ENCODE results near the gene ARID1B. TPM values are rescaled to one million over a fixed set of nuclear protein-coding genes. Genes with fewer than 3 reads are reported as not detected.

Gene ARID1B
- total RNA-seq, 1 donor, result 55.0 TPM

DNA sequence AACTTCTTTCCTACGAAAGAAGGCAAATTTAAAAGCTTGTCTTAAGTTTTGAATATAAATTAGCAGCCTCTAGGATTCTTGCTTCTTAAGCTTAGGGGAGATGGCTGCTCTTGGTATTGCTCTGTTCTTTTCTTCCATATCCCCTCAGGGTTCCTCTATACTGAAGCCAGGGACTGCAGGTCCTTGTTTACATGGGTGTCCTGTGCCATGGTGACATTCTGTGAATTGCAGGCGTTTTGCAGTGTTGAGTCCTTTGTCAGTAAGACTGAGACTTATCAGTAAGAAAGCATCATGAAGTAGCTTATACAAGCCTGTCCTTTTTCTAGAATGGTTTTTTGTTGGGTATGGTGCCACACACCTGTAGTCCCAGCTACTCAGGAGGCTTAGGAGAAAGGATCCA is 147.8 kb downstream of the ARID1B start:
- peaks cover 72% of the 10 kb centered on the region for H3K79me2 ChIP-seq (ENCODE audit: insufficient read depth, low read length)
- H4K20me1 ChIP-seq (ENCODE audit: insufficient read depth, low read length), result peaks cover 31% of the 10 kb centered on the region
- TF ChIP-seq, protein P1, sequence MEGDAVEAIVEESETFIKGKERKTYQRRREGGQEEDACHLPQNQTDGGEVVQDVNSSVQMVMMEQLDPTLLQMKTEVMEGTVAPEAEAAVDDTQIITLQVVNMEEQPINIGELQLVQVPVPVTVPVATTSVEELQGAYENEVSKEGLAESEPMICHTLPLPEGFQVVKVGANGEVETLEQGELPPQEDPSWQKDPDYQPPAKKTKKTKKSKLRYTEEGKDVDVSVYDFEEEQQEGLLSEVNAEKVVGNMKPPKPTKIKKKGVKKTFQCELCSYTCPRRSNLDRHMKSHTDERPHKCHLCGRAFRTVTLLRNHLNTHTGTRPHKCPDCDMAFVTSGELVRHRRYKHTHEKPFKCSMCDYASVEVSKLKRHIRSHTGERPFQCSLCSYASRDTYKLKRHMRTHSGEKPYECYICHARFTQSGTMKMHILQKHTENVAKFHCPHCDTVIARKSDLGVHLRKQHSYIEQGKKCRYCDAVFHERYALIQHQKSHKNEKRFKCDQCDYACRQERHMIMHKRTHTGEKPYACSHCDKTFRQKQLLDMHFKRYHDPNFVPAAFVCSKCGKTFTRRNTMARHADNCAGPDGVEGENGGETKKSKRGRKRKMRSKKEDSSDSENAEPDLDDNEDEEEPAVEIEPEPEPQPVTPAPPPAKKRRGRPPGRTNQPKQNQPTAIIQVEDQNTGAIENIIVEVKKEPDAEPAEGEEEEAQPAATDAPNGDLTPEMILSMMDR (IDR thresholded peaks at IDR 0.05; ENCODE audit: extremely low read depth, low read depth, low read length), result no peak
- no peaks in the 10 kb centered on the region for H3K36me3 ChIP-seq (ENCODE audit: insufficient read depth, low read length)
- H3K9me3 ChIP-seq (ENCODE audit: low read depth, low read length), result no peaks in the 10 kb centered on the region
- peaks cover 5% of the 10 kb centered on the region for H3K4me1 ChIP-seq (ENCODE audit: insufficient read depth, low read length)
- H3K4me3 ChIP-seq (ENCODE audit: insufficient read depth, low read length), result no peak overlapping the region
- H3K27me3 ChIP-seq (ENCODE audit: insufficient read depth, low read length), result no peaks in the 10 kb centered on the region
- H3K27ac ChIP-seq (ENCODE audit: low read depth, low read length), result no peak overlapping the region
- no peak overlapping the region for H3K4me2 ChIP-seq (ENCODE audit: insufficient read depth, low read length)
- no peak overlapping the region for H2AFZ ChIP-seq (ENCODE audit: low read length)
- DNase-seq (ENCODE audit: insufficient read length, low spot score, missing footprints), result no peak

- no peak overlapping the region for H3K4me2 ChIP-seq (ENCODE audit: insufficient read depth, low read length)
- no peak overlapping the region for H3K4me3 ChIP-seq (ENCODE audit: insufficient read depth, low read length)
- peaks cover 5% of the 10 kb centered on the region for H3K4me1 ChIP-seq (ENCODE audit: insufficient read depth, low read length)
- H3K36me3 ChIP-seq (ENCODE audit: insufficient read depth, low read length), result no peaks in the 10 kb centered on the region
- no peaks in the 10 kb centered on the region for H3K27me3 ChIP-seq (ENCODE audit: insufficient read depth, low read length)
- no peak overlapping the region for H3K27ac ChIP-seq (ENCODE audit: low read depth, low read length)
- no peak overlapping the region for H2AFZ ChIP-seq (ENCODE audit: low read length)
- peaks cover 31% of the 10 kb centered on the region for H4K20me1 ChIP-seq (ENCODE audit: insufficient read depth, low read length)
- no peaks in the 10 kb centered on the region for H3K9me3 ChIP-seq (ENCODE audit: low read depth, low read length)
- TF ChIP-seq, protein P1 (IDR thresholded peaks at IDR 0.05; ENCODE audit: extremely low read depth, low read depth, low read length), result no peak
- H3K79me2 ChIP-seq (ENCODE audit: insufficient read depth, low read length), result peaks cover 72% of the 10 kb centered on the region
- DNase-seq (ENCODE audit: insufficient read length, low spot score, missing footprints), result no peak
Observed at GRCh38 chr6:156925718-156926607, 148.8 kb downstream of the ARID1B start.

GRCh38 chr6:156928126-156928525 is 150.9 kb downstream of the ARID1B start:
- no peaks in the 10 kb centered on the region for H3K27me3 ChIP-seq (ENCODE audit: insufficient read depth, low read length)
- no peak overlapping the region for H3K27ac ChIP-seq (ENCODE audit: low read depth, low read length)
- peaks cover 68% of the 10 kb centered on the region for H3K79me2 ChIP-seq (ENCODE audit: insufficient read depth, low read length)
- H3K4me1 ChIP-seq (ENCODE audit: insufficient read depth, low read length), result peaks cover 5% of the 10 kb centered on the region
- no peak overlapping the region for H3K4me2 ChIP-seq (ENCODE audit: insufficient read depth, low read length)
- TF ChIP-seq, protein P1 (IDR thresholded peaks at IDR 0.05; ENCODE audit: extremely low read depth, low read depth, low read length), result no peak
- no peaks in the 10 kb centered on the region for H3K9me3 ChIP-seq (ENCODE audit: low read depth, low read length)
- no peaks in the 10 kb centered on the region for H3K36me3 ChIP-seq (ENCODE audit: insufficient read depth, low read length)
- no peak overlapping the region for H2AFZ ChIP-seq (ENCODE audit: low read length)
- peaks cover 25% of the 10 kb centered on the region for H4K20me1 ChIP-seq (ENCODE audit: insufficient read depth, low read length)
- DNase-seq (ENCODE audit: insufficient read length, low spot score, missing footprints), result no peak
- H3K4me3 ChIP-seq (ENCODE audit: insufficient read depth, low read length), result no peak overlapping the region

DNA sequence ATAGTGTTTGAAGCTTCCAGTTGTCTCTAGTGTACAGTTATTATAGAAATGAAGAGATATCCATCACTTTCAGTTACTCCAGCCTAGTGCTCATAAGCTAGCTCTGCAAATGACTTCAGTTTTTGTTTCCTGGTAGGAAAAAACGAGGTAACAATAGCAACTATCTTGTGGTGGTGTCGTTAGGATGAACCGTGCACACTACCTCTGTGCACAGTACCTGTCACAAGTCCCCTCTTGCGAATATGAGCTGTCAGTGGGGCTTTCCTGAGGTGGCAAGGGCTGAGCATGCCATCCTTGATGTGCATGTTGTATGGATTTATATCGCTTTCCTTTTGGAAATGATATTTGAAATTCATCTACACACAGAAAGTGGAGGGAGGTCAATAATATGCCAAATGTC is 151.8 kb downstream of the ARID1B start:
- H4K20me1 ChIP-seq (ENCODE audit: insufficient read depth, low read length), result peaks cover 29% of the 10 kb centered on the region
- no peaks in the 10 kb centered on the region for H3K9me3 ChIP-seq (ENCODE audit: low read depth, low read length)
- TF ChIP-seq, protein P1 (IDR thresholded peaks at IDR 0.05; ENCODE audit: extremely low read depth, low read depth, low read length), result no peak
- H3K4me3 ChIP-seq (ENCODE audit: insufficient read depth, low read length), result no peak overlapping the region
- H3K27ac ChIP-seq (ENCODE audit: low read depth, low read length), result no peak overlapping the region
- no peaks in the 10 kb centered on the region for H3K36me3 ChIP-seq (ENCODE audit: insufficient read depth, low read length)
- peaks cover 71% of the 10 kb centered on the region for H3K79me2 ChIP-seq (ENCODE audit: insufficient read depth, low read length)
- no peak for DNase-seq (ENCODE audit: insufficient read length, low spot score, missing footprints)
- H2AFZ ChIP-seq (ENCODE audit: low read length), result no peak overlapping the region
- H3K4me1 ChIP-seq (ENCODE audit: insufficient read depth, low read length), result peaks cover 5% of the 10 kb centered on the region
- H3K27me3 ChIP-seq (ENCODE audit: insufficient read depth, low read length), result no peaks in the 10 kb centered on the region
- no peak overlapping the region for H3K4me2 ChIP-seq (ENCODE audit: insufficient read depth, low read length)
